GM13976 (cell line): Measurements from ENCODE around the gene MORC1.
"Not testable (repeated sequence)": the region's sequence is repeated elsewhere in the genome, so short reads cannot be mapped to it uniquely, and the experiment has no call there.

Experiments used
- DNase-seq: peaks from one replicate; pipeline ENCODE4 v3.0.0; 2012; ENCODE audit warnings: low spot score
- in situ Hi-C: fragments of 300-500 bp; cut with MboI; formaldehyde crosslinking; loops from one replicate; pipeline ENCODE4 v1.12.0; 2022; ENCODE audit warnings: low sequenced_read_pairs, mixed read lengths, inconsistent platforms; ENCODE audit not compliant: unreplicated experiment
- TF ChIP-seq, protein P1 (sequence below): IDR thresholded peaks from 2 replicates; pipeline ENCODE4 v1.5.1; 2012; ENCODE audit warnings: borderline replicate concordance, mild to moderate bottlenecking; ENCODE audit not compliant: insufficient read depth; ENCODE audit errors: extremely low read depth, missing control alignments, control extremely low read depth

Gene MORC1

DNA sequence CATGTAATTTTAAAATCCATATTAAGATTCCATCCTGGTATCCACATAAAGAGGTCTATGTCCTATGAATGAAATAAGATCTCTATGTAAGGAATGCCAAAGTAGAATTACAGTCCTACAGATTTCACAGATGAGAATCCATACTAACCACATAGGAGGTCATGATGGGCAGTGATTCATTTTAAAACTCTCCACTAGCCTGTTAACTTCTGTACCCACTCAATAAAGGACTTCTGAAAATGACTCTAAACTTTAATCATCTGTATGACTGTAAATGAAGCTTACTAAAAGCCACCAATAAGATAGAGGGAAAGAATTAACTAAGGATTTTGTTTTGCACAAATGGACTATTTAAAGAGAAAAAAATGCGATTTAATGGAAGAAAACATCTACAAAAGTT, 28.7 kb downstream of the MORC1 start:
- in situ Hi-C loops, result loop anchor here (10.0 kb wide), 1 partner anchor 64 kb away; no protein-coding TSS in a partner anchor
- TF ChIP-seq, protein P1, sequence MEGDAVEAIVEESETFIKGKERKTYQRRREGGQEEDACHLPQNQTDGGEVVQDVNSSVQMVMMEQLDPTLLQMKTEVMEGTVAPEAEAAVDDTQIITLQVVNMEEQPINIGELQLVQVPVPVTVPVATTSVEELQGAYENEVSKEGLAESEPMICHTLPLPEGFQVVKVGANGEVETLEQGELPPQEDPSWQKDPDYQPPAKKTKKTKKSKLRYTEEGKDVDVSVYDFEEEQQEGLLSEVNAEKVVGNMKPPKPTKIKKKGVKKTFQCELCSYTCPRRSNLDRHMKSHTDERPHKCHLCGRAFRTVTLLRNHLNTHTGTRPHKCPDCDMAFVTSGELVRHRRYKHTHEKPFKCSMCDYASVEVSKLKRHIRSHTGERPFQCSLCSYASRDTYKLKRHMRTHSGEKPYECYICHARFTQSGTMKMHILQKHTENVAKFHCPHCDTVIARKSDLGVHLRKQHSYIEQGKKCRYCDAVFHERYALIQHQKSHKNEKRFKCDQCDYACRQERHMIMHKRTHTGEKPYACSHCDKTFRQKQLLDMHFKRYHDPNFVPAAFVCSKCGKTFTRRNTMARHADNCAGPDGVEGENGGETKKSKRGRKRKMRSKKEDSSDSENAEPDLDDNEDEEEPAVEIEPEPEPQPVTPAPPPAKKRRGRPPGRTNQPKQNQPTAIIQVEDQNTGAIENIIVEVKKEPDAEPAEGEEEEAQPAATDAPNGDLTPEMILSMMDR, result no peak
- DNase-seq, result no peak

DNA sequence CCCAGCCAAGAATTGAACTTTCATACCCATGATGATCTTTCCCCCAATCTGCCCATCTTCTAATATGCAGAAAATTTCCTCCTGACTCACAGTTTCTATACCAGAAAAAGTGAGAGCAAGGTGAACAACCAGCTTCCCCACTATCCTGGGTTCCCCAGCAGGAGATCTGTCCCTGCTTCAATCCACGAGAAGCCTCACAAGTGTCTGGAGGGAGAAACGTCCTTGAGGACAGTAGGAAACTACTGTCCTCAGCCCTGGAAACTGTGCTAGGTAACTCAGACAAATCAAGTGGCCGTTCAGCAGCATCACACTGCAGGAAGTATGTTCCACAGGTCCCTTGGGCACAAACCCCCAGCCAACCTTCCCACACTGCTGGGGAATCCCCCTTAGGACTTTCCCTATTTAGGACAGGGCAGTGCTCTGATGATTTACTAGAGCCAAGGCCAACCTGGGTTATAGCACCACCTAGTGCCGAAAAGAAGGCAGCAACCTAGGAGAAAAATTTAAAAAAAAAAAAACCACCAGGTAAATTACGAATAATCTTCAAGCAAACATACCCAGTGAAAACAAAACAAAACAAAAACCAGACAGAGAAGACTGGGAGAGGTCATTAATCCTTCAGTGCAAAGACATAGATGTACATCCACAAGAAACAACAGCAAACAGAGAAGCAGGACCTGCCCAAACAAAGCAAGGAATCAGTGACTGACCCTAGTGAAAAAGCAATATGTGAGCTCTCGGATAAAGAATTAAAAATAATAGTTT, 36.0 kb downstream of the MORC1 start:
- in situ Hi-C loops, result loop anchor here (10.0 kb wide), 1 partner anchor 57 kb away; no protein-coding TSS in a partner anchor
- TF ChIP-seq, protein P1, result peak; percentile 71
- peak; percentile 41 for DNase-seq

GRCh38 chr3:109080090-109080489, 37.8 kb downstream of the MORC1 start:
- in situ Hi-C loops, result loop anchor here (10.0 kb wide), 1 partner anchor 55 kb away; no protein-coding TSS in a partner anchor
- DNase-seq, result not testable (repeated sequence)

- in situ Hi-C loops, result loop anchor here (25.0 kb wide), 1 partner anchor 411 kb away; no protein-coding TSS in a partner anchor
- no peak for DNase-seq
- TF ChIP-seq, protein P1, result no peak
Measured at GRCh38 chr3:109073116-109073515, 44.8 kb downstream of the MORC1 start.

DNA sequence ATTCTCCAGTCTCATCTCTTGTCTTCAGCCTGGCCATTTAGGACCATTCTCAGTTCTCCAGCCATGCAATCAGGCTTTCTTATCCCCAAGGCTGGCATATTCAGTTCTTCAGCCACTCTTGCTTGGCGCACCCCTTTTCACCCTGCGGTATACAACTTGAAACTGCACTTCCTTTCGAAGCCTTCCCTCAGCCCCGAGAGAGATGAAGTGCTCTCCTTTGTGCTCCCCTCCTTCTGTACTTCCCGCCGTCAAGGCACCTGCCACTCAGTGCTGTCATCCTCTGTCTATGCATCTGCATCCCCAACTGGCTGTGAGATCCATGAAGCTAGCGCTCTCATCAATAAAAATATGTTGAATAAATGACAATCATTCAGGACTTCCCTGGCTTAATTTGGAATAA, 45.7 kb downstream of the MORC1 start:
- in situ Hi-C loops, result loop anchor here (25.0 kb wide), 1 partner anchor 410 kb away; no protein-coding TSS in a partner anchor
- no peak for DNase-seq
- TF ChIP-seq, protein P1, result no peak

GRCh38 chr3:109071350-109072142, 46.4 kb downstream of the MORC1 start:
- in situ Hi-C loops, result loop anchor here (25.0 kb wide), 1 partner anchor 409 kb away; no protein-coding TSS in a partner anchor
- TF ChIP-seq, protein P1, result no peak
- DNase-seq, result no peak

GRCh38 chr3:109070211-109070610, 47.7 kb downstream of the MORC1 start:
- TF ChIP-seq, protein P1, result no peak
- DNase-seq, result no peak

More at GRCh38 chr3:109070211-109070610, 47.7 kb downstream of the MORC1 start:
- in situ Hi-C loops, result loop anchor here (25.0 kb wide), 1 partner anchor 408 kb away; no protein-coding TSS in a partner anchor
